ENCODE data around the gene CIB4.

The CIB4 gene

DNA sequence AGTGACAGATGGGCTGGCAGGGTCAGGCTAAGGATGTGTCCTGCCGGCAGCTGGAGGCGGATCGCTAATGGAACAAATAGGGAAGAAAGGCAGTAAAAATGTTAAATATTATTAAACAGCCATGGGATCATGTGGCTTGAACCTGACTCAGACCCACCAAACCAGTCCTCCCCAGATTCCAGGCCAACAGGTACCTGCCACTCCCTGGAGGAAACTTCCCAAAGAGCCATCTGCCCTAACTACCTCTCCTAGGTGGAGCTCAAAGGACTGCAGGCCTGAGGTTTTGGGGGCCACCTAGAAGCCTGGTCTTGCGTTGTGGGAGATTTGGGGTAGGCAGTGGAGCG, 34.3 kb downstream of the CIB4 start:
- DNase-seq, result no peak

GRCh38 chr2:26605999-26606846, 34.9 kb downstream of the CIB4 start:
- peak; percentile 31 for DNase-seq

- peak; percentile 59 for DNase-seq
These were observed 35.8 kb downstream of the CIB4 start for GRCh38 chr2:26605195-26605998.

DNA sequence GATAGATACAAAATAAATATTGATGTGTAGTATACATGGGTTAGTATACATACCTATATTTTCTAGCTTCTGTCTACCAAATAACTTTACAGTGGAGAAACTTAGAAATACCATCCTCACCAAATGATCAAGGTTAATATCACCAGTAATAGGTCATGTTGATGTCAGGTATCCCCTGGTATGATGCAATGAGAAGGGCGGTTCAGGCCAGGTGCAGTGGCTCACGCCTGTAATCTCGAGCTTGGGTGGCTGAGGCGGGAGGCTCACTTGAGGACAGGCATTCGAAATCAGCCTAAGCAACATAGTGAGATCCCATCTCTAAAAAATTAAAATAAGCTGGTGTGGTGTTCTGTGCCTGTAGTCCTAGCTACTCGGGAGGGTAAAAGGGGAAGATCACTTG, 38.6 kb downstream of the CIB4 start:
- DNase-seq, result no peak

- DNase-seq, result no peak
These were observed 41.8 kb downstream of the CIB4 start for GRCh38 chr2:26599387-26599786.

GRCh38 chr2:26598996-26599373, 42.2 kb downstream of the CIB4 start:
- DNase-seq, result no peak

DNA sequence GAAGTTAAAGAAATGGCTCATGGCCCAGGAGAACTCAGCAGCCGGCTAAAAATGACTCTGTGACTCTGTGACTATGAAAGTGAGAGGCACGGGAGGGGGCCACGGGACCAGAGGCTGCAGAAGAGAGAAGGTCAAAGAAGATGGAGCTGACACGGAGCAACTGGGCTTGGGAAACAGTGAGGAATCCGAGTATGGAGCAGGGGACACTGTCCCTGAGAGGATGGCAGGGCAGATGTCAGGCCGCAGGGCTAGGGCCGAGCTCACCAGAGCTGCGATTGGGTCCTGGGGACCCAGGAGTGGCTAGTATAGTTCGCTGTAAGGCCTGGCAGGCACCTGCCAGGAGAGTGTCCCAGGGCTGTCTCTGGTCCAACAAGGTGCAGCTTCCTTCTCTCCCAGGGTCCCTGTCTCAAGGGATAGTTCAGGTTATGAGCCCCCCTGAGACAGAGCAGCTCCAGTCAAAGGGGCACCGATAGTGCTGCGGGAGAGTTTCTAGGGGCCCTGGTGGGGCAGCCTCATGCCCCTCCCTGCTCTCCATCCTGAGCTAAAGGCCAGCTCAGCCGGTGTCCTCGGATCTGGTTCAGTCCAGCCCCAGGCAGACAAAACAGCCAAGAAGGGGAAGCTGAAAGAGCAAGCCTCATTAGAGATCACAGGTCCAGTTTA, 42.7 kb downstream of the CIB4 start:
- no peak for DNase-seq

GRCh38 chr2:26597197-26597596, 44.0 kb downstream of the CIB4 start:
- no peak for DNase-seq

GRCh38 chr2:26595146-26595545, 46.0 kb downstream of the CIB4 start:
- no peak for DNase-seq

DNA sequence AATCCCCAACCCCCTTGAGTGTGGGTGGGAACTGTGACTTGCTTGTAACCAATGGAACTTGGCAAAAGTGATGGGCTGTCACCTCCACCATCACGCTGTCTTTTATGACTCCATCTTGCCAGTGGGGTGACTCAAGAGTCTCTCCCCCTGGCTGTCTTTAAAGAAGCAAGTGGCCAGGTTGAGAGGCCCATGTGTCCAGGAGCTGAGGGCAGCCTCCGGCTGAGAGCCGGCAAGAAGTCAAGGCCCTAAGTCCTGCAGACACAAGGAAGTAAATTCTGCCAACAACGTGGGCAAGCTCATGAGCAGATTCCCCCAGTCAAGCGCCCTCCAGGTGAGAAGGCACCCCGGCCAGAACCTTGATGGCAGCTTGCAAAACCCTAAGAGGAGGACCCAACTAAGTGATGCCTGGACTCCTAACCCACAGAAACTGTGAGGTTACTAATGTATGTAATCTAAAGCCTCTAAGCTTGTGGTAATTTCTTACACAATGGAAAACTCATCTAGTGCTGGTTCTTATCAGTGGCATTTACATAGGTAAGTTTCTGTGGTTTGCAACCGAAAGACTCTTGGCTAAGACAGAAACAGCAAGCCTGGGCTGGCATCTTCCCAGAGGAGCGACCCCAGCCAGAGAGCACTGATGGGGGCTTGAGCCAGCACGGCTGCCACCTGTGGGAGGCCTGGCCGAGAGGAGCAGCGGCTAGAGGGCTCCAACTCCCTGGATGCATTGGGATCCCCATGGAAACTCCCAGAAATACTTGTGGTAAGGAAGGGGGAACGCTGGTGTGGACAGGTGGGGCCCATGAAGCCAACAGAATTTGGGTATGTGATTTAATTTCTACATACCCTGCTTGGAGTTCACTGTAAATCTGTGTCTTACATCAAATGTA, 49.3 kb downstream of the CIB4 start:
- no peak for DNase-seq

DNA sequence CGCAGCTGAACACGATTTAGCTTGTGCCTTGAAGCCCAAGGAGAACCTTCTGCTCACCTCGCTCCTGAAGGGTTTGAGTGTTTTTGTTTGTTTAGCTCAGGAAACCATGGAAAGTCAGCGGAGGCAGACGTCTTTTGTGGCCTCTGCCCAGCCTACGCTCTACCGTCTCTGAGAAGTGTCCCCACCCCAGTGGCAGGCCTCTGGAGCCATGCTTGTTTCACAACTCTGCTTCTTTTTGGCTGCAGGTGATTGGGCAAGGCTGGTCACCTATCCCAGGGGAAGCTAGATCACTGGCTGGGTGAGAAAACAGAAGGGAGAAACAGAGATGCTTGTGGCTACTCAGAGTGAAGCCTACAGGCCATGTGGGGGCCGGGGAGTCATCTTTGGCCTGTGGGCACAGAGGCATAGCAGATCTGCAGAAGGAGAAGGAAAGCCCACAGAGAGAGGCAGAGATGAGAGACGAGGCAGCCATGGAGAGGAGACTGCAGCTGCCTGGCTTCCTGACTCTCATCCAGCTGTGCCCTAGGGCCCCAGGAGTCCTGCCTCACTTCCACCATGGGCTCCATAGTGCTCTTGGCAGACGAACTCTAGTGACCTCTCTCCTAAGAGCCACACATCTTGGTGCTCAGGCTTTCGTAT, 50.1 kb downstream of the CIB4 start:
- no peak for DNase-seq

GRCh38 chr2:26590508-26590907, 50.7 kb downstream of the CIB4 start:
- DNase-seq, result no peak

DNA sequence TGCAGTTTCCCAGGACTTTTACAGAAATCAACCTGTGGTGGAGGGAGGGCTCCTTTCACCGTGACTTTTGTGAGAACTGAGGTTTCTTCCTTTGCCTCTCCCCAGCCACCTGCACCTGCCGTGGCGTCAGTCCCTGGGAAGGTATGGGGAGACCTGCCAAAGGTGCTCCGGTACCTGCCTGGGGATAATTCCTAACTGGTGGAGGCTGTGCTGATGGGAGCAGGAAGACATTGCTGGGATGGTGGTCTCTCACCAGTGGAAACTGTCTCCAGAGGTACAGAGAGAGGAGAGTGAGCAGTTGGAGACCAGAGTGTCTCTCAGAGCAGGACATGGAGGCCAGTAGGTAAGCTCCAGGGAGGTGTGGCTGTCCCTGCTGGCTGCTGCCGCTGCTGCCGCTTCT, 52.6 kb downstream of the CIB4 start:
- DNase-seq, result no peak

DNA sequence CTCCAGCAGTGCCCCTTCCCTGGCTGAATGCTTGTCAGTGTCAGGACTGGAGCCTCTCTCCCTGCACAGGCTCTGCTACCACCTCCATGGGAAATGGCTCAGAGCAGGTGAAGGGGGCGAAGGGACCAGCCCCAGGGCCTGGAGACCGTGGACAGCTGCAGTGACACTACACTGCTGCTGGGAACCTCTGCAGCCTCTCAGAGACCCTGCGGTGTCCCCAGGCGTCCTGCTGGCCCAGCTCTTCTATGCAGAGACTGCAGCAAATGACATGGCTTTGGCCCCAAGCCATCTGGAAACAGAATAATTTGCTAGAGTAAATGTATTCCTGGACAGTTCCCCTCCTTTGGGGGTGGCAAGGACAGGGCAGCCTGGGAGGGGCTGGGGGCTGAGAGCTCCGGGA, 53.2 kb downstream of the CIB4 start:
- no peak for DNase-seq

DNA sequence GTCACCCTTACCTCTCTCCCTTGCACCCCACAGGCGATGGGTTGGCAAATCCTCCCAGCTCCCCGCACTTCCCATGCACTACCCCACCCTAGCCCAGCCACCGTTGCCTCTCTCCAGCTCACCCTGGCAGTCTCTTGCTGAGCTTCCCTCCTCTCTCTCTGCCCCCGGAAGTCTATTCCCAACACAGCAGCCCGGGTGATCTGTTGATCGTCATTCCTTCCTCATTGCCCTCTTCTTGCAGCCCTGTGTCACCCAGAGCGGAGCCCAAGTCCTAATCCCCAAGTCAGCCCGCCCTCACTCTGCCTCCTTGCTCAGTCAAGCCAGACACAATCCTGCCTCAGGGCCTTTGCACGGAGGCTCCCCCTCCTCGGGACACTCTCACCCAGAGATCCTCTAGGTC, 55.2 kb downstream of the CIB4 start:
- DNase-seq, result no peak

DNA sequence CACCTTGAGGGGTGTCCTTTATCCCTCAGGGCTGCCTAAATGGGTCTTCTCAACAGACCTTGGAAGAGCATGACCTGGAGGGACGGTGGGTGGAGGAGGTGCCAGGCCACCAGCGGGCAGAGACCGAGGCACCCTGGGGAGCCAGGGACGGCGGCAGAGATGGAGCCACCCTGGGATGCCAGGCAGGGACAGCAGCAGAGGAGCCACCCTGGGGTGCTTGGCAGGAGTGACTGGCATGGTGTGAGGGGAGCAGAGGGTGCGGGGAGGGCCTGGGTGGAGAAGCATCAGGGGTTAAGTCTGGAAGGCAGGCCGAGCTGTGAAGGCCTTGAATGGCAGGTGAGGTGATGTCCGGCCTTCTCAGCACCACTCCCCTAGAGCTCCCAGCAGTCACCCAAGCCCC, 56.1 kb downstream of the CIB4 start:
- no peak for DNase-seq

- no peak for DNase-seq
These were observed 56.5 kb downstream of the CIB4 start for GRCh38 chr2:26584656-26585055.

- no peak for DNase-seq
These were observed 57.0 kb downstream of the CIB4 start for GRCh38 chr2:26584191-26584590.

- DNase-seq, result no peak
These were observed 57.7 kb downstream of the CIB4 start for GRCh38 chr2:26583381-26583911.

GRCh38 chr2:26582890-26583289, 58.3 kb downstream of the CIB4 start:
- DNase-seq, result no peak

Measured in right kidney (tissue), 1 donor.